Suppressor macrophage treated with lipopolysaccharide for 4 hours (primary cell): ENCODE data around the gene HYCC2.
A peak's percentile ranks its signal among the peaks of the same experiment; 100 is the strongest.
"Not testable (repeated sequence)": the region's sequence is repeated elsewhere in the genome, so short reads cannot be mapped to it uniquely, and the experiment has no call there.

Source experiments
- DNase-seq: peaks from one replicate; pipeline ENCODE4 v3.0.0-alpha.2; 2020

Gene HYCC2

GRCh38 chr2:201070948-201071478 lies 458 bp downstream of the HYCC2 start:
- DNase-seq: peak; percentile 13

DNA sequence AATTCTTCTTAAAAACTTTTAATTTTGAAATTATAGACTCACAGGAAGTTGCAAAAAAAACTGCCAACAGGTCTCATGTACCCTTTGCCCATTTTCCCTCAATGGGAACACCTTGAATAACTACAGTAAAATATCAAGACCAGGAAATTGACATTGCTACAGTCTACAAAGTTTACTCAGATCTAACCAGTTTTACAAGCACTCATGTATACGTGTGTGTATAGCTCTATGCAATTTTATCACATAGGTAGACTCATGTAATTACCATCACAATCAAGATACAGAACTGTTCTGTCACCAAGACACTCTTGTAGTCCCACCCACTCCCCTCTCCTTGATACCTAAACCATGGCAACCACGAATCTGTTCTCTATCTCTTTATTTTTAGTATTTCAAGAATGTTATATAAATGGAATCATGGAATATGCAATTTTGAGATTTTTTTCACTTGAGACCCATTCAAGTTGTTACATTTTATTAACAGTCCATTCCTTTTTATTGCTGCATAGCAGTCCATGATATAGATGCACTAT lies 6.6 kb downstream of the HYCC2 start:
- no peak for DNase-seq

- DNase-seq: not testable (repeated sequence)
Observed at GRCh38 chr2:201063516-201063915, 8.0 kb downstream of the HYCC2 start.

GRCh38 chr2:201059961-201060755 lies 11.3 kb downstream of the HYCC2 start:
- DNase-seq: no peak

- DNase-seq: no peak
Observed at GRCh38 chr2:201058914-201059313, 12.6 kb downstream of the HYCC2 start.

DNA sequence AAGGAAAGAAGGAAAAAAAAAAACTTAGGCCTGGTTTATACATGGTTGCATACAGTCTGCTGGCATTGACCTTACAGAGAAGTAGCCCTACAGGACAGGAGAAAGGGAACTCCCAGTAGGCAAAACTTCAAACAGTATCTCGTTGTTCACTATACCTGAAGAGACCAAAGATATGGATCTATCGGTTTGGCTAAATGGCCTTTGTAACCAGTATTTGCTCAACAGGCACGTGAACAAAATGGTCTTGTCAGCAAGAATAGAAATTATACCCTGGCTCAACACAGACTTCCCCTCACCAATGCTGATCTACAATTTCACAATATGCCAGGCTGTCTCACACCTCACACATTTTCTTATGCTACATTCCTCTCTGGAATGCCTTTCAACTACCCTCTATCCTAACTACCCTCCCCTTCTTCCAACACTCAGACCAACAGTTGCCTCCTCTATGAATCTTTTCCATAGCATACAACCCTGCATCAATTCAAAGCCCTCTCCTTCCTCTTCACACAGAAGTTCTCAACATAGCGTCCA lies 13.7 kb downstream of the HYCC2 start:
- DNase-seq: peak; percentile 15

DNA sequence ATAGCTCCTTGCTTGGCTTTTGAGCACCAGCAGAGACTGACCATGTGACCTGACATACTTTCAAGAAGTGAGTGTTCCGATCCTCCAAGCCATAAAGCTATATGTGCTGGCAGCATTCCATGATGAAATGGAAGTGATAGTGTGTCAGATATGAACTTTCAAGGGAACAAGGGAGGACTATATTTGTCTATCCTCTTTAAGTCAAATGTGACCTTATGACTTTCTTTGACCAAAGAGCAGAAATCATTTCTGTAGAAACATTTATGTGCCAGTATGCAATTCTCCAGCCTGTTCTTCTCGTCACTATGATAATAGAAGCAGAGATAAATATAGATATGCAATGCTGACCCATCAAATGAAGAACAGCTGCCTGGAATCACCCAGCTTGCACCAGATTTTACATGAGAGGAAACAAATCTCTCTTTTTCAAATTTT lies 14.4 kb downstream of the HYCC2 start:
- DNase-seq: peak; percentile 53

DNA sequence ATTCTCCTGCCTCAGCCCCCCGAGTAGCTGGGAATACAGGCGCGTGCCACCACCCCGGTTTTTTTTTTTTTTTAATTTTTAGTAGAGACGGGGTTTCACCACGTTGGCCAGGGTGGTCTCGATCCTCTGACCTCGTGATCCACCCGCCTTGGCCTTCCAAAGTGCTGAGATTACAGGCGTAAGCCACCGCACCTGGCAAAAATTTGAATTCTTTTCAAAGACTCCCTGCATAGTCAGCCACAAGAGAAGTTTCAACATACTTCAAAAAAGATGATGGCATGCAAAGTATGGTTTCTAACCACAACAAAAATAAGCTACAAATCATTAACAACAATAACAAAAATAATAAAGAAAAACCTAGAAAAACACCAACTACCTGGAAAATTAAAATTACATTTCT lies 22.0 kb downstream of the HYCC2 start:
- DNase-seq: no peak

DNA sequence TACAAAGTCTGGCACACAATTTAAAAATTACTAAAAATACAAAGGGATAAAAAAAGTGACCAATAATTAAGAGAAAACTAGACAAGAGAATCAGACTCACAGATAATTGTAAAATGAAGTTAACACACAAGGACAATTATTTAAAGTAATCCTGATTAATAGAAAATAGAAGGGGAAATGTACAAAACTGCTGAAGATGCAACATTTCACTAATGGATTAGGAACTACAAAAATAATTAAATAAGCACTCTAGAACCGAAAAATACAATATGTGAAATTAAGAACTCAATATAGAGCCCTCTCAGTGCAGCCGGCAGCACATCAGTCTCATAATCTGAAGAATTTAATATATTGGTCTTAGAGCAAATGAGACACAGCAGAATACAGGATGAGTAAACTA lies 24.6 kb downstream of the HYCC2 start:
- DNase-seq: no peak

- DNase-seq: not testable (repeated sequence)
Observed at GRCh38 chr2:201043050-201043449, 28.4 kb downstream of the HYCC2 start.

GRCh38 chr2:201042451-201042850 lies 29.0 kb downstream of the HYCC2 start:
- not testable (repeated sequence) for DNase-seq

DNA sequence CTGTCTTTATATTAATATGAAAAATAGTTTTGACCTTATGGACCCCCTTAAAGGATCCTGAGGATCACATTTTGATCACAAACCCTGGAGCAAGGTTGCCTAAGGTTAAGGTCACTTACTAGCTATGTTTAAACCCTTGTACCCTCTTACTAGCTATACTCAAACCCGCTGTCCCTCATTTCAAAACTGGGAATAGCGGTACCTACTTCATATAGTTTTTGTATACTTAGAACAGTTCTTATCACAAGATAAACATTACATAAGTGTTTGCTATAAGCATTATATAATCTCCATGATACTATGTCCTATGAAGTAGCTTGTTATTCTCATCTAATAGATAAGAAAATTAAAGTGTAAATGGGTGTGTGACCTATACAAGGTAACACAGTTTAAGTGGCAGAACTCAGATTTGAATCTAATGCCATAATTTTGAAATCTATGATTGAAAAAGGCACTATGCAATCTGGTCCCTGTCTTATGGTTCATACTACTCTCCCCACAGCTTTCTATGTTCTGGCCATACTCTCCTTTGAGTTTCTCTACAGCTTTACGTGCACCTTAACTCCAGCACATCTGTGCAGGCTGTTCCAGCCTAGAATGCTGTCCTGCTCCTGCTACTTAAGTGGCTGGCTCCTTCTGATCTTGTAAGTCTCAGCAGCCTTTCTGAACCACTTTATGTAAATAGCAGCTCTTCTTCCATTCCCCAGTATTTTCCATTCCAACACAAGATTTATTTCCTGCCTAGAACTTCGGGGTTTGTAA lies 30.4 kb downstream of the HYCC2 start:
- no peak for DNase-seq

GRCh38 chr2:201038855-201039254 lies 32.6 kb downstream of the HYCC2 start:
- DNase-seq: no peak

- DNase-seq: not testable (repeated sequence)
Observed at GRCh38 chr2:201038361-201038760, 33.1 kb downstream of the HYCC2 start.

DNA sequence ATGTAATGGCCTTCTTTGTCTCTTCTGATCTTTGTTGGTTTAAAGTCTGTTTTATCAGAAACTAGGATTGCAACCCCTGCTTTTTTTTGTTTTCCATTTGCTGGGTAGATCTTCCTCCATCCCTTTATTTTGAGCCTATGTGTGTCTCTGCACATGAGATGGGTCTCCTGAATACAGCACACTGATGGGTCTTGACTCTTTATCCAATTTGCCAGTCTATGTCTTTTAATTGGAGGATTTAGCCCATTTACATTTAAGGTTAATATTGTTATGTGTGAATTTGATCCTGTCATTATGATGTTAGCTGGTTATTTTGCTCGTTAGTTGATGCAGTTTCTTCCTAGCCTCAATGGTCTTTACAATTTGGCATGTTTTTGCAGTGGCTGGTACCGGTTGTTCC lies 37.1 kb downstream of the HYCC2 start:
- not testable (repeated sequence) for DNase-seq

DNA sequence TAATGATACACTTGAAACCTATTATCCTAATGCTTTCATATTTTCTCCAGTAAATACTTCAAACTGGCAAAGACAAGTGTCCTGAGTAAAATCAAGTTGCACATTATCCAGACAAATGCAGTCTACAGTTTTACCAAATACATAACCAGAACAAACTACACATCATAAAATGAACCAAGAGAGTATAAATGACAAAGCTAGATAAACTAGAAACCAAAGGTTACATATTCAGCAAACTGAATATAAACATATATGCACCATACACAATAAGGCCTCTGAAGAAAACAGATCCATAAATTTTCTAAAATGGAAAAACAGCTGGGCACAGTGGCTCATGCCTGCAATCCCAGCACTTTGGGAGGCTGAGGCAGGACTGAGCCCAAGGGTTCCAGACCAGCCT lies 47.0 kb downstream of the HYCC2 start:
- DNase-seq: no peak

DNA sequence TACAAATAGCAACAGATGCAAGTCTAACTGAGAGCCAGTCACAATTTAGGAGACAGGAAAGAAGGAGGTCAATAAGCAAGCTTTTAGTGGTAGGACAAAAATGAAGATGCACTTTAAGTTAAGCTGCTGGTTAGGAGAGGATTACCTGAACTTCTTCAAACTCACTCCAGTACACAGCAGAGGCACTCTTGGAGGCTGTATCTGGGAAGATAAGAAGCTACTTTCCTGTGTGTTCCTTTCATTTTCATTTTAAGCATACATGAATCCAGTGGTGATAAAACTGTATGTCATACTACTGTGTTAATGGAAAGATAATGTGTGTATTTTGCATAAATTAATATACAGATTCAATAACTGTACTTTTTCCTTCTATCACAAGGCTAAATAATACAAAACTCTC lies 49.6 kb downstream of the HYCC2 start:
- no peak for DNase-seq
